ENCODE measurements around the gene MTMR12.

MTMR12 gene

GRCh38 chr5:32278406-32278805 is 34.3 kb downstream of the MTMR12 start:
- TF ChIP-seq NFIC (IDR thresholded peaks at IDR 0.05) (no peak), TCF12 (IDR thresholded peaks at IDR 0.05; ENCODE audit: low read depth) (no peak), REST (IDR thresholded peaks at IDR 0.05; ENCODE audit: low read depth) (no peak), ZBTB7A (IDR thresholded peaks at IDR 0.05; ENCODE audit: low read depth) (no peak), TAF1 (IDR thresholded peaks at IDR 0.05; ENCODE audit: low read depth) (no peak), RAD21 (IDR thresholded peaks at IDR 0.05; ENCODE audit: low read depth) (no peak), EGR1 (IDR thresholded peaks at IDR 0.05) (no peak), EP300 (IDR thresholded peaks at IDR 0.05; ENCODE audit: borderline replicate concordance) (no peak), CEBPB (IDR thresholded peaks at IDR 0.05) (no peak), YY1 (IDR thresholded peaks at IDR 0.05; ENCODE audit: low read depth) (no peak), FOXM1 (IDR thresholded peaks at IDR 0.05; ENCODE audit: borderline replicate concordance, low read depth) (no peak), MAX (IDR thresholded peaks at IDR 0.05) (no peak), USF1 (IDR thresholded peaks at IDR 0.05) (no peak), CREB1 (IDR thresholded peaks at IDR 0.05; ENCODE audit: low read depth) (no peak), TEAD4 (IDR thresholded peaks at IDR 0.05) (no peak)

GRCh38 chr5:32277798-32278197 is 34.9 kb downstream of the MTMR12 start:
- TF ChIP-seq REST (IDR thresholded peaks at IDR 0.05; ENCODE audit: low read depth) = no peak
- no peak for TF ChIP-seq USF1 (IDR thresholded peaks at IDR 0.05)
- TF ChIP-seq CEBPB (IDR thresholded peaks at IDR 0.05) = no peak
- no peak for TF ChIP-seq TCF12 (IDR thresholded peaks at IDR 0.05; ENCODE audit: low read depth)
- no peak for TF ChIP-seq TEAD4 (IDR thresholded peaks at IDR 0.05)
- no peak for TF ChIP-seq EP300 (IDR thresholded peaks at IDR 0.05; ENCODE audit: borderline replicate concordance)
- TF ChIP-seq NFIC (IDR thresholded peaks at IDR 0.05) = no peak
- no peak for TF ChIP-seq CREB1 (IDR thresholded peaks at IDR 0.05; ENCODE audit: low read depth)
- no peak for TF ChIP-seq MAX (IDR thresholded peaks at IDR 0.05)
- TF ChIP-seq EGR1 (IDR thresholded peaks at IDR 0.05) = no peak
- TF ChIP-seq FOXM1 (IDR thresholded peaks at IDR 0.05; ENCODE audit: borderline replicate concordance, low read depth) = no peak
- TF ChIP-seq RAD21 (IDR thresholded peaks at IDR 0.05; ENCODE audit: low read depth) = no peak

- TF ChIP-seq TEAD4 (IDR thresholded peaks at IDR 0.05) (no peak), TAF1 (IDR thresholded peaks at IDR 0.05; ENCODE audit: low read depth) (no peak), RAD21 (IDR thresholded peaks at IDR 0.05; ENCODE audit: low read depth) (no peak), EP300 (IDR thresholded peaks at IDR 0.05; ENCODE audit: borderline replicate concordance) (no peak), MAX (IDR thresholded peaks at IDR 0.05) (no peak), EGR1 (IDR thresholded peaks at IDR 0.05) (no peak)
These were observed 36.4 kb downstream of the MTMR12 start for GRCh38 chr5:32276173-32276853.

- TF ChIP-seq FOXM1 (IDR thresholded peaks at IDR 0.05; ENCODE audit: borderline replicate concordance, low read depth) = no peak
- TF ChIP-seq MAX (IDR thresholded peaks at IDR 0.05) = no peak
- no peak for TF ChIP-seq TEAD4 (IDR thresholded peaks at IDR 0.05)
- TF ChIP-seq RAD21 (IDR thresholded peaks at IDR 0.05; ENCODE audit: low read depth) = no peak
- TF ChIP-seq USF1 (IDR thresholded peaks at IDR 0.05) = no peak
- TF ChIP-seq CREB1 (IDR thresholded peaks at IDR 0.05; ENCODE audit: low read depth) = no peak
- TF ChIP-seq TCF12 (IDR thresholded peaks at IDR 0.05; ENCODE audit: low read depth) = no peak
- TF ChIP-seq YY1 (IDR thresholded peaks at IDR 0.05; ENCODE audit: low read depth) = no peak
These were observed 37.4 kb downstream of the MTMR12 start for GRCh38 chr5:32275396-32275741.

Measured in Ishikawa (cell line).